ENCODE measurements around the gene KATNAL2. TPM values are rescaled to one million over a fixed set of nuclear protein-coding genes. Genes with fewer than 3 reads are reported as not detected.

The KATNAL2 gene
- total RNA-seq, 6 experiments from 2014 or later: 1.2 to 5.1 (median 2.7) TPM

DNA sequence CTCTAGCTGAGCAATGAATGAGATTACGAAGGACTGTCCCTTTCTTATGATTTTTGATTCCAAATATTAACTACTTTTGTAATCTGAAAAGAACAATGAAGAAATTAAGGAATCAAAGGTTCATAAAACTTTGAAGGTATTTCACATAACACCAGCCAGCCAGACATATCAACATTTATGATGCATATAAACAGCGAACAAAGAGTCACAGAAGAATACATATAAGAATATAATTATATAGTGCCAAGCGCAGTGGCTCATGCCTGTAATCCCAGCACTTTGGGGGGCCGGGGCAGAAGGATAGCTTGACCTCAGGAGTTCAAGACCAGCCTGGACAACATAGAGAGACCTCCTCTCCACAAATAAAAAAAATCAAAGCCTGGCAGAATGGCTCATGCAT is 34.2 kb upstream of the KATNAL2 start:
- 96% methylated on average over 4 of the region's 4 CpGs for WGBS (ENCODE audit: insufficient coverage, low coverage, low lambda C conversion rate, missing lambda C conversion rate)
- H3K4me3 ChIP-seq: no peak overlapping the region
- ATAC-seq (no peak), DNase-seq (no peak)
- no peak for TF ChIP-seq POLR2A (IDR thresholded peaks at IDR 0.05)
- no peak for TF ChIP-seq CTCF (IDR thresholded peaks at IDR 0.05)
- intact Hi-C loops (cut with DNase I): no loop called here
- H3K27me3 ChIP-seq: no peaks in the 10 kb centered on the region
- peaks cover 0 to 2% (median 0%) of the 10 kb centered on the region in 4 donors for H3K9me3 ChIP-seq
- H3K4me1 ChIP-seq: no peaks in the 10 kb centered on the region
- H3K36me3 ChIP-seq: no peaks in the 10 kb centered on the region
- no peak overlapping the region for H3K27ac ChIP-seq

GRCh38 chr18:46886893-46887292 is 30.5 kb upstream of the KATNAL2 start:
- DNase-seq: no peak
- Histone ChIP-seq H3K9me3 (peaks cover 0 to 7% (median 2%) of the 10 kb centered on the region in 4 donors), H3K4me1 (no peaks in the 10 kb centered on the region), H3K36me3 (peaks cover 0 to 6% (median 0%) of the 10 kb centered on the region in 4 donors), H3K27ac (no peak overlapping the region), H3K4me3 (no peak overlapping the region), H3K27me3 (no peaks in the 10 kb centered on the region)
- no peak for ATAC-seq
- intact Hi-C loops (cut with DNase I): no loop called here
- TF ChIP-seq POLR2A (IDR thresholded peaks at IDR 0.05): no peak
- TF ChIP-seq CTCF (IDR thresholded peaks at IDR 0.05): no peak
- 39% methylated on average over 2 of the region's 2 CpGs for WGBS (ENCODE audit: insufficient coverage, low coverage, low lambda C conversion rate, missing lambda C conversion rate)

GRCh38 chr18:46888965-46889364 is 28.4 kb upstream of the KATNAL2 start:
- TF ChIP-seq POLR2A (IDR thresholded peaks at IDR 0.05): no peak
- TF ChIP-seq CTCF (IDR thresholded peaks at IDR 0.05): no peak
- peaks cover 0 to 6% (median 0%) of the 10 kb centered on the region in 4 donors for H3K36me3 ChIP-seq
- peaks cover 0 to 7% (median 2%) of the 10 kb centered on the region in 4 donors for H3K9me3 ChIP-seq
- H3K27me3 ChIP-seq: no peaks in the 10 kb centered on the region
- H3K4me1 ChIP-seq: no peaks in the 10 kb centered on the region
- intact Hi-C loops (cut with DNase I): no loop called here
- H3K4me3 ChIP-seq: no peak overlapping the region
- ATAC-seq (no peak), DNase-seq (no peak)
- H3K27ac ChIP-seq: no peak overlapping the region
- 100% methylated on average over 1 of the region's 1 CpG for WGBS (ENCODE audit: insufficient coverage, low coverage, low lambda C conversion rate, missing lambda C conversion rate)

- no peak for TF ChIP-seq CTCF (IDR thresholded peaks at IDR 0.05)
- no peak for TF ChIP-seq POLR2A (IDR thresholded peaks at IDR 0.05)
These were observed 25.6 kb upstream of the KATNAL2 start for GRCh38 chr18:46891742-46892214.

More at GRCh38 chr18:46891742-46892214, 25.6 kb upstream of the KATNAL2 start:
- intact Hi-C loops (cut with DNase I): no loop called here
- WGBS (ENCODE audit: insufficient coverage, low coverage, low lambda C conversion rate, missing lambda C conversion rate): 83% methylated on average over 2 of the region's 3 CpGs
- ATAC-seq (no peak), DNase-seq (no peak)
- H3K9me3 ChIP-seq: peaks cover 0 to 7% (median 2%) of the 10 kb centered on the region in 4 donors
- H3K4me3 ChIP-seq: no peak overlapping the region
- H3K27me3 ChIP-seq: no peaks in the 10 kb centered on the region
- H3K36me3 ChIP-seq: peaks cover 0 to 6% (median 0%) of the 10 kb centered on the region in 4 donors
- no peak overlapping the region for H3K27ac ChIP-seq
- no peaks in the 10 kb centered on the region for H3K4me1 ChIP-seq
